IMR-90 (cell line): ENCODE measurements around the gene CHAT. TPM values are rescaled to one million over a fixed set of nuclear protein-coding genes. Genes with fewer than 3 reads are reported as not detected.

ENCODE experiments used
- ATAC-seq: fragments of 200-7000 bp; cut with Tn5 transposase; 2 replicates; pipeline ENCODE4 v1.9.1; 2020; ENCODE audit warnings: low read depth, mild to moderate bottlenecking, moderate library complexity
- BruUV-seq: library from RNA; stranded (reverse); fragments of 400-500 nt; replicated peaks from 2 replicates; lab custom pipeline; 2021; lab: Mats Ljungman, UMichigan
- CTCF ChIA-PET: fragments of 300-600 bp; formaldehyde crosslinking; extraction: SDS; loops from one replicate; lab custom pipeline; 2021; ENCODE audit warnings: antibody characterized with exemption; lab: Yijun Ruan, JAX
- POLR2A ChIA-PET: fragments of 300-600 bp; sonication (Branson Sonifier 250); formaldehyde crosslinking; loops from one replicate; lab custom pipeline; 2022; ENCODE audit warnings: antibody characterized with exemption; ENCODE audit not compliant: unreplicated experiment; lab: Charles Lee
- DNase-seq: peaks from one replicate; pipeline ENCODE4 v3.0.0; 2013
- H2AFZ ChIP-seq: replicated peaks from 2 replicates; pipeline ENCODE3; 2013; ENCODE audit warnings: low read length, mild to moderate bottlenecking; ENCODE audit not compliant: poor library complexity
- H2AK5ac ChIP-seq: 2 replicates; pipeline ENCODE4 v1.6.1; 2013; ENCODE audit warnings: low read depth, low read length, inconsistent platforms
- H2AK9ac ChIP-seq: replicated peaks from 2 replicates; pipeline ENCODE3; 2013; ENCODE audit warnings: mild to moderate bottlenecking, low read depth, low read length, moderate library complexity; ENCODE audit not compliant: poor library complexity
- H2BK120ac ChIP-seq: 2 replicates; pipeline ENCODE4 v1.6.1; 2013; ENCODE audit warnings: low read depth, low read length, inconsistent platforms
- H2BK15ac ChIP-seq: 3 replicates; pipeline ENCODE4 v1.6.1; 2013; ENCODE audit warnings: low read depth, low read length, inconsistent platforms
- H2BK20ac ChIP-seq: 2 replicates; pipeline ENCODE4 v1.6.1; 2013; ENCODE audit warnings: low read depth, mild to moderate bottlenecking, inconsistent platforms, low read length, moderate library complexity
- H2BK5ac ChIP-seq: 2 replicates; pipeline ENCODE4 v1.6.1; 2013; ENCODE audit warnings: mild to moderate bottlenecking, low read depth, low read length, inconsistent platforms; ENCODE audit not compliant: poor library complexity, severe bottlenecking
- H3K14ac ChIP-seq: replicated peaks from 2 replicates; pipeline ENCODE4 v1.6.1; 2013; ENCODE audit warnings: low read depth, low read length, inconsistent platforms
- H3K18ac ChIP-seq: 2 replicates; pipeline ENCODE4 v1.6.1; 2013; ENCODE audit warnings: low read depth, low read length, control low read depth
- H3K23ac ChIP-seq: 2 replicates; pipeline ENCODE4 v1.6.1; 2013; ENCODE audit warnings: low read depth, low read length, inconsistent platforms
- H3K27ac ChIP-seq: 2 replicates; pipeline ENCODE4 v1.5.1; 2013; ENCODE audit warnings: mild to moderate bottlenecking, control low read depth, low read length; ENCODE audit not compliant: insufficient read depth
- H3K27me3 ChIP-seq: 2 replicates; pipeline ENCODE4 v1.6.1; 2013; ENCODE audit warnings: low read length; ENCODE audit not compliant: control insufficient read depth, insufficient read depth
- H3K36me3 ChIP-seq: 2 replicates; pipeline ENCODE4 v1.6.1; 2013; ENCODE audit warnings: low read length, mixed read lengths; ENCODE audit not compliant: control insufficient read depth, insufficient read depth
- H3K4ac ChIP-seq: 2 replicates; pipeline ENCODE4 v1.6.1; 2013; ENCODE audit warnings: low read depth, low read length, inconsistent platforms
- H3K4me1 ChIP-seq: 2 replicates; pipeline ENCODE4 v1.6.1; 2013; ENCODE audit warnings: low read length, mixed read lengths; ENCODE audit not compliant: control insufficient read depth, insufficient read depth
- H3K4me2 ChIP-seq: 2 replicates; pipeline ENCODE4 v1.6.1; 2013; ENCODE audit warnings: low read depth, mild to moderate bottlenecking, control low read depth, low read length, moderate library complexity
- H3K4me3 ChIP-seq: 2 replicates; pipeline ENCODE4 v1.5.1; 2013; ENCODE audit warnings: low read depth, mild to moderate bottlenecking, control low read depth, low read length, moderate library complexity; ENCODE audit not compliant: insufficient read depth
- H3K56ac ChIP-seq: 2 replicates; pipeline ENCODE4 v1.6.1; 2013; ENCODE audit warnings: low read length, inconsistent platforms; ENCODE audit not compliant: insufficient read depth; ENCODE audit errors: extremely low read depth
- H3K79me1 ChIP-seq, 2 experiments: 2 replicates each; pipeline ENCODE4 v1.6.1; 2013; ENCODE audit warnings: low read length in 2 of 2, inconsistent platforms in 1 of 2, low read depth in 1 of 2
- H3K9ac ChIP-seq: 2 replicates; pipeline ENCODE4 v1.6.1; 2013; ENCODE audit warnings: low read depth, low read length, control low read depth
- H3K9me1 ChIP-seq: 2 replicates; pipeline ENCODE4 v1.6.1; 2013; ENCODE audit warnings: low read length, inconsistent platforms; ENCODE audit not compliant: insufficient read depth
- H3K9me3 ChIP-seq: 2 replicates; pipeline ENCODE4 v1.6.1; 2013; ENCODE audit warnings: low read length; ENCODE audit not compliant: control insufficient read depth, insufficient read depth
- H4K20me1 ChIP-seq: 2 replicates; pipeline ENCODE4 v1.6.1; 2013; ENCODE audit warnings: low read length, inconsistent platforms; ENCODE audit not compliant: insufficient read depth
- H4K5ac ChIP-seq: 2 replicates; pipeline ENCODE4 v1.6.1; 2013; ENCODE audit warnings: mild to moderate bottlenecking, low read depth, low read length, control low read depth
- H4K8ac ChIP-seq, 2 experiments: 2 replicates each; pipeline ENCODE4 v1.6.1; 2013; ENCODE audit warnings: low read depth in 2 of 2, low read length in 2 of 2, control low read depth in 1 of 2, inconsistent platforms in 1 of 2
- H4K91ac ChIP-seq: 2 replicates; pipeline ENCODE4 v1.6.1; 2013; ENCODE audit warnings: low read depth, low read length, inconsistent platforms; ENCODE audit not compliant: insufficient read depth
- CEBPB ChIP-seq: IDR thresholded peaks from 2 replicates; pipeline ENCODE4 v1.6.1; 2012; ENCODE audit warnings: low read depth, low read length, improper control_type of control experiment
- CHD1 ChIP-seq: IDR thresholded peaks from 2 replicates; pipeline ENCODE4 v1.6.1; 2012; ENCODE audit warnings: low read depth, low read length, improper control_type of control experiment
- FOS ChIP-seq: fragments of 150-350 bp; IDR thresholded peaks from 2 replicates; pipeline ENCODE4 v1.6.1; 2016; ENCODE audit warnings: low read depth, low read length
- MAFK ChIP-seq: IDR thresholded peaks from 2 replicates; pipeline ENCODE4 v1.6.1; 2012; ENCODE audit warnings: low read depth, low read length, improper control_type of control experiment
- MAZ ChIP-seq: IDR thresholded peaks from 2 replicates; pipeline ENCODE4 v1.6.1; 2012; ENCODE audit warnings: low read depth, mild to moderate bottlenecking, low read length, improper control_type of control experiment, moderate library complexity, borderline replicate concordance
- MXI1 ChIP-seq: IDR thresholded peaks from 2 replicates; pipeline ENCODE4 v1.6.1; 2012; ENCODE audit warnings: low read depth, mild to moderate bottlenecking, low read length, moderate library complexity, borderline replicate concordance
- POLR2A ChIP-seq: IDR thresholded peaks from 2 replicates; pipeline ENCODE4 v1.6.1; 2012; ENCODE audit warnings: mild to moderate bottlenecking, low read depth, low read length
- RAD21 ChIP-seq: IDR thresholded peaks from 2 replicates; pipeline ENCODE4 v1.6.1; 2012; ENCODE audit warnings: low read length, improper control_type of control experiment
- RCOR1 ChIP-seq: IDR thresholded peaks from 2 replicates; pipeline ENCODE4 v1.6.1; 2012; ENCODE audit warnings: mild to moderate bottlenecking, low read length, improper control_type of control experiment; ENCODE audit not compliant: insufficient replicate concordance
- USF2 ChIP-seq: fragments of 150-350 bp; IDR thresholded peaks from 2 replicates; pipeline ENCODE4 v1.6.1; 2017; ENCODE audit warnings: mild to moderate bottlenecking, antibody characterized with exemption, low read length, low read depth
- WGBS, 2 experiments: methylation state at CpG; one replicate each; pipeline versions ENCODE4 v1.1.5 to v1.1.7; 2013; ENCODE audit warnings: missing lambda C conversion rate in 2 of 2; ENCODE audit not compliant: insufficient read length in 1 of 2; ENCODE audit errors: extremely low coverage in 2 of 2; 5-methylcytosine and 5-hydroxymethylcytosine counted together
- dilution Hi-C: fragments of 300-500 bp; cut with HindIII; formaldehyde crosslinking; loops from one replicate; pipeline ENCODE4 v1.14.3; 2018; ENCODE audit warnings: low sequenced_read_pairs; ENCODE audit not compliant: unreplicated experiment
- in situ Hi-C: fragments of 300-500 bp; cut with MboI; formaldehyde crosslinking; loops from 3 replicates; pipeline ENCODE4 v1.14.3; 2019; ENCODE audit warnings: low sequenced_read_pairs, inconsistent platforms, mixed read lengths
- intact Hi-C: fragments of 100-400 bp; cut with micrococcal nuclease; formaldehyde crosslinking; loops from 2 replicates; pipeline ENCODE4 v1.10.0; 2022
- polyA plus RNA-seq, 3 experiments: library from polyadenylated mRNA; depleted of rRNA; stranded (reverse); fragments of >200 nt; gene quantifications; 2 replicates each; pipeline ENCODE4 v1.2.3, GENCODE V29; 2012; ENCODE audit warnings: low replicate concordance in 1 of 3
- total RNA-seq: library from RNA; depleted of rRNA; stranded (reverse); fragments of >200 nt; gene quantifications from 2 replicates; pipeline ENCODE4 v1.2.3, GENCODE V29; 2012

Gene CHAT
- total and polyA plus RNA-seq, 2 of the 4 experiments (the other 2 are of a cell fraction): not detected

- DNase-seq: no peak
- no peak for ATAC-seq
- no peak overlapping the region for H2AK9ac ChIP-seq
- no peak overlapping the region for H3K23ac ChIP-seq
- no peak overlapping the region for H3K4me3 ChIP-seq
- H3K56ac ChIP-seq: no peak overlapping the region
- WGBS, 2 experiments: no CpG with 5 or more reads among the region's 5 CpGs
- TF ChIP-seq MAFK (no peak), MAZ (no peak), RAD21 (no peak), MXI1 (no peak), RCOR1 (no peak), CEBPB (no peak), USF2 (no peak), FOS (no peak), POLR2A (no peak), CHD1 (no peak)
- no peak overlapping the region for H4K8ac ChIP-seq
- H4K20me1 ChIP-seq: no peaks in the 10 kb centered on the region
- ChIA-PET CTCF (no interaction called here), POLR2A (no interaction called here)
- no peak overlapping the region for H2BK20ac ChIP-seq
- peaks cover 77% of the 10 kb centered on the region for H3K27me3 ChIP-seq
- H2AFZ ChIP-seq: no peak overlapping the region
- in situ Hi-C loops: no loop called here
- intact Hi-C loops: no loop called here
- peaks cover 12% of the 10 kb centered on the region; the same call in 1 of the 2 replicates for H3K9me3 ChIP-seq
- H3K27ac ChIP-seq: no peak overlapping the region
- no TSS peak for BruUV-seq
- no peaks in the 10 kb centered on the region for H3K36me3 ChIP-seq
- H2BK5ac ChIP-seq: no peak overlapping the region
- no peak overlapping the region for H4K91ac ChIP-seq
- H2BK120ac ChIP-seq: no peak overlapping the region
- H3K4me2 ChIP-seq: no peak overlapping the region
- H3K4ac ChIP-seq: no peak overlapping the region
- H3K4me1 ChIP-seq: no peaks in the 10 kb centered on the region
- H3K18ac ChIP-seq: no peak overlapping the region
- no peak overlapping the region for H4K5ac ChIP-seq
- no peak overlapping the region for H2AK5ac ChIP-seq
- H3K14ac ChIP-seq: no peak overlapping the region
- dilution Hi-C loops: no loop called here
- H3K79me1 ChIP-seq: no peaks in the 10 kb centered on the region
- no peaks in the 10 kb centered on the region for H3K9me1 ChIP-seq
- no peak overlapping the region for H3K9ac ChIP-seq
- no peak overlapping the region for H2BK15ac ChIP-seq
Measured at GRCh38 chr10:49615721-49616120, 1.9 kb downstream of the CHAT start.
